ENCODE results near the gene SULT2A1. TPM values are rescaled to one million over a fixed set of nuclear protein-coding genes. Genes with fewer than 3 reads are reported as not detected.

Gene SULT2A1
- total RNA-seq, 3 donors from 2014 or later: not detected

DNA sequence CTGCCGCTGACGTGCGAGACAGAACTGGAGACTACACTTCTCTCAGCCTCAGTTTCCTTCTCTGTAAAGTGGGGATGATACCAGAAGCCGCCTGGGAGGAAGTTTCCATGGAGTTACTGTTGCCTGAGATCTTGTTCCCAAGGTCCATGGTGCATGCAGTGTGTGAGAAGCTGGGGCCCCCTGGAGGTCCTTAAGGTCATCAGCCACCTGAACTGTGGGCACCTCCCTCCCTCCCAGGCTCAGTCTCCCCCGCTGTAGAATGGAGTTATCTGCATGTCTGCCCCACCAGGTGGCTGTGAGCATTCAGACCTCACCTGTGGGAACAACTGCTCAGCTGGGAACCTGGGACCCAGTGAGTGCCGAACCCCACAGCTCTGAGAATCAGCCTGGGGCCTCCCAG lies 61.7 kb downstream of the SULT2A1 start:
- H3K9me3 ChIP-seq: peaks cover 4 to 6% of the 10 kb centered on the region in 2 donors
- no peaks in the 10 kb centered on the region for H3K4me1 ChIP-seq
- H3K27ac ChIP-seq: no peak overlapping the region
- H3K36me3 ChIP-seq: no peaks in the 10 kb centered on the region
- H3K27me3 ChIP-seq: peaks cover 0 to 17% of the 10 kb centered on the region in 2 donors
- TF ChIP-seq, protein P1, sequence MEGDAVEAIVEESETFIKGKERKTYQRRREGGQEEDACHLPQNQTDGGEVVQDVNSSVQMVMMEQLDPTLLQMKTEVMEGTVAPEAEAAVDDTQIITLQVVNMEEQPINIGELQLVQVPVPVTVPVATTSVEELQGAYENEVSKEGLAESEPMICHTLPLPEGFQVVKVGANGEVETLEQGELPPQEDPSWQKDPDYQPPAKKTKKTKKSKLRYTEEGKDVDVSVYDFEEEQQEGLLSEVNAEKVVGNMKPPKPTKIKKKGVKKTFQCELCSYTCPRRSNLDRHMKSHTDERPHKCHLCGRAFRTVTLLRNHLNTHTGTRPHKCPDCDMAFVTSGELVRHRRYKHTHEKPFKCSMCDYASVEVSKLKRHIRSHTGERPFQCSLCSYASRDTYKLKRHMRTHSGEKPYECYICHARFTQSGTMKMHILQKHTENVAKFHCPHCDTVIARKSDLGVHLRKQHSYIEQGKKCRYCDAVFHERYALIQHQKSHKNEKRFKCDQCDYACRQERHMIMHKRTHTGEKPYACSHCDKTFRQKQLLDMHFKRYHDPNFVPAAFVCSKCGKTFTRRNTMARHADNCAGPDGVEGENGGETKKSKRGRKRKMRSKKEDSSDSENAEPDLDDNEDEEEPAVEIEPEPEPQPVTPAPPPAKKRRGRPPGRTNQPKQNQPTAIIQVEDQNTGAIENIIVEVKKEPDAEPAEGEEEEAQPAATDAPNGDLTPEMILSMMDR (IDR thresholded peaks at IDR 0.05): no peak
- TF ChIP-seq POLR2A (IDR thresholded peaks at IDR 0.05) (no peak), POLR2AphosphoS5 (IDR thresholded peaks at IDR 0.05) (no peak)
- H3K4me3 ChIP-seq: no peak overlapping the region
- DNase-seq (ENCODE audit: low spot score in 2 of 2): no peak
- intact Hi-C loops (cut with DNase I; ENCODE audit: low total_unique reads): no loop called here

DNA sequence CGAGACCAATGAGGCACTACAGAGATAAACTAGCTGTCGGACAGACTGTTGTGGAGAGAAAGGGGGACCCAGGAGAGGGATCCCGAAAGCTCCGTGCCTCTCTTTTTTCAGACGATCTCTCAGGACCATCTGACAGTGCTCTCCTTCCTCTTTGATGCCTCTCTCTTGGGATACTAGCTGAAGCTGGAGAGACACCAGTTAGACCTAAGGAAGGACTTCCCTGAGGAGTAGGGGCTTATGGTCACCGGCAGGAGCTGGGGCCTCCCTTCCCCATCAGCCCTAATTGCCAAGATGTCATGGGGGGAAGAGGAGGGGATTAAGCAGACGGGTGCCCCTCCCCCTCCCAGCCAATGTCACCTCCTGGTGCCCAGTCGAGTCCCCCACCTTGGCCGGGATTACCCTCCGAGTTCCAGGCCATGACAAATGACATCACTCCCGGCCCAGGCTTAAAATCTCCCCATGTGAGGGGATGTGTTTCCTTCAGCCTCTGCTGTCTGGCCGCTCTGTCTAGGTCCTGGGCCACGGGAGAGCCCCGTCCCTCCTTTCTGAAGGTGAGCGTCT lies 64.6 kb downstream of the SULT2A1 start, which contains the start of gene CRX:
CRX (plus strand) TSS at position 478 of the 561 bp plus-strand sequence. CDS start 12,507 bp downstream, outside the sequence.
- Histone ChIP-seq H3K4me3 (no peak within 1 kb of the TSS), H3K4me1 (no peaks in the 10 kb centered on the region), H3K36me3 (no peaks in the 10 kb centered on the region), H3K27me3 (peaks cover 0 to 21% of the 10 kb centered on the region in 2 donors), H3K9me3 (peaks cover 0 to under 1% of the 10 kb centered on the region in 2 donors), H3K27ac (no peak within 1 kb of the TSS)
- intact Hi-C loops (cut with DNase I; ENCODE audit: low total_unique reads): no loop called here
- TF ChIP-seq POLR2AphosphoS5 (IDR thresholded peaks at IDR 0.05): no peak
- no peak for TF ChIP-seq POLR2A (IDR thresholded peaks at IDR 0.05)
- TF ChIP-seq, protein P1 (IDR thresholded peaks at IDR 0.05): no peak
- no peak for DNase-seq (ENCODE audit: low spot score in 2 of 2)

Other genes with a start within 250 kb of the SULT2A1 start
- gene EHD2, start 172.9 kb downstream of the SULT2A1 start, total RNA-seq: 100 to 1,000 TPM in 1 of 3 donors, 10 to 100 TPM in 2; 38.8 to 121 (median 67.2) TPM
- 100 to 1,000 TPM; 391 to 498 (median 457) TPM for gene NOP53, start 140.8 kb downstream of the SULT2A1 start, total RNA-seq
- gene SELENOW, start 107.6 kb downstream of the SULT2A1 start, total RNA-seq: 100 to 1,000 TPM; 297 to 525 (median 450) TPM
- not detected for gene TPRX1, start 81.8 kb downstream of the SULT2A1 start, total RNA-seq
- not detected for gene CRX, start 64.4 kb downstream of the SULT2A1 start, total RNA-seq
- gene TPRX2, start 27.1 kb downstream of the SULT2A1 start, total RNA-seq: not detected
- gene BSPH1, start 105.9 kb upstream of the SULT2A1 start, total RNA-seq: not detected
- gene ELSPBP1, start 108.3 kb upstream of the SULT2A1 start, total RNA-seq: not detected
- not detected for gene CABP5, start 157.8 kb upstream of the SULT2A1 start, total RNA-seq
- gene PLA2G4C, start 224.5 kb upstream of the SULT2A1 start, total RNA-seq: 10 to 100 TPM in 1 of 3 donors, 1 to 10 TPM in 2; 2.6 to 10.5 (median 5.1) TPM

All from breast epithelium (tissue), 4 donors.